ENCODE results near the gene FIGLA. TPM values are rescaled to one million over a fixed set of nuclear protein-coding genes. Genes with fewer than 3 reads are reported as not detected.

FIGLA gene
- total and polyA plus RNA-seq, 2 experiments from 2014 or later, result not detected

GRCh38 chr2:70759446-70759845 is 31.0 kb downstream of the FIGLA start:
- H3K4me3 Mint-ChIP-seq, result no peak overlapping the region
- H3K36me3 ChIP-seq (ENCODE audit: insufficient read depth), result no peaks in the 10 kb centered on the region
- H2AFZ ChIP-seq, result no peak overlapping the region
- peaks cover 7% of the 10 kb centered on the region for H3K27me3 Mint-ChIP-seq (ENCODE audit: insufficient read depth, low read depth, poor library complexity)
- H3K4me1 ChIP-seq (ENCODE audit: insufficient read depth), result peaks cover 45% of the 10 kb centered on the region
- H3K27ac ChIP-seq (ENCODE audit: low read depth), result no peak overlapping the region
- no peaks in the 10 kb centered on the region for H3K9me3 Mint-ChIP-seq
- 0 out of 2 replicates have a peak overlapping the region, but pooled peaks have one; percentile 28 for H3K4me3 ChIP-seq
- peaks cover 8% of the 10 kb centered on the region for H3K36me3 Mint-ChIP-seq (ENCODE audit: low read depth)
- no peaks in the 10 kb centered on the region for H3F3A ChIP-seq (replicated peaks; ENCODE audit: low read depth)
- peaks cover 75% of the 10 kb centered on the region for H4K20me1 ChIP-seq (replicated peaks; ENCODE audit: insufficient read depth)
- ATAC-seq, result no peak
- no peak for TF ChIP-seq ETS1 (IDR thresholded peaks at IDR 0.05)
- TF ChIP-seq ZNF114 (CRISPR knock-in tag; IDR thresholded peaks at IDR 0.05), result no peak
- TF ChIP-seq EZH2 (IDR thresholded peaks at IDR 0.05; ENCODE audit: low read depth, unreplicated experiment), result no peak
- no peak for TF ChIP-seq JUNB (IDR thresholded peaks at IDR 0.05; ENCODE audit: unreplicated experiment)
- no peak for TF ChIP-seq CTCF (conservative IDR thresholded peaks at IDR 0.05; ENCODE audit: low read depth in 2 of 2)
- H3K4me1 Mint-ChIP-seq, result peaks cover 56% of the 10 kb centered on the region
- H3K27me3 ChIP-seq (ENCODE audit: insufficient read depth), result no peaks in the 10 kb centered on the region
- H3K27ac Mint-ChIP-seq, result no peak overlapping the region
- DNase-seq (ENCODE audit: low spot score), result no peak
- peaks cover 100% of the 10 kb centered on the region for H3K79me2 ChIP-seq (replicated peaks; ENCODE audit: insufficient read depth)
- no peaks in the 10 kb centered on the region for H3K9me2 ChIP-seq (ENCODE audit: insufficient read depth)
- H3K4me2 ChIP-seq, result 0 out of 2 replicates have a peak overlapping the region, but pooled peaks have one; percentile 8

- Histone ChIP-seq H3K79me2 (replicated peaks; ENCODE audit: insufficient read depth) (peaks cover 100% of the 10 kb centered on the region), H3K9me2 (ENCODE audit: insufficient read depth) (0 out of 2 replicates have a peak, but pooled peaks cover 3% of the 10 kb centered on the region), H3K4me1 (ENCODE audit: insufficient read depth) (peaks cover 53% of the 10 kb centered on the region), H4K20me1 (replicated peaks; ENCODE audit: insufficient read depth) (peaks cover 81% of the 10 kb centered on the region), H2AFZ (no peak overlapping the region), H3F3A (replicated peaks; ENCODE audit: low read depth) (no peaks in the 10 kb centered on the region), H3K27me3 (ENCODE audit: insufficient read depth) (no peaks in the 10 kb centered on the region), H3K4me2 (no peak overlapping the region), H3K36me3 (ENCODE audit: insufficient read depth) (no peaks in the 10 kb centered on the region), H3K27ac (ENCODE audit: low read depth) (no peak overlapping the region), H3K4me3 (no peak overlapping the region)
- ATAC-seq (no peak), DNase-seq (ENCODE audit: low spot score) (no peak)
- peaks cover 3% of the 10 kb centered on the region for H3K27me3 Mint-ChIP-seq (ENCODE audit: insufficient read depth, low read depth, poor library complexity)
- H3K4me1 Mint-ChIP-seq, result peaks cover 48% of the 10 kb centered on the region
- H3K9me3 Mint-ChIP-seq, result no peaks in the 10 kb centered on the region
- H3K27ac Mint-ChIP-seq, result no peak overlapping the region
- H3K4me3 Mint-ChIP-seq, result no peak overlapping the region
- TF ChIP-seq CREB1 (CRISPR knock-in tag; IDR thresholded peaks at IDR 0.05; ENCODE audit: low read depth), result no peak
- no peak for TF ChIP-seq POLR2AphosphoS5 (IDR thresholded peaks at IDR 0.05; ENCODE audit: low read depth)
- no peak for TF ChIP-seq EZH2phosphoT487 (IDR thresholded peaks at IDR 0.05; ENCODE audit: unreplicated experiment)
- TF ChIP-seq STAT1 (IDR thresholded peaks at IDR 0.05; ENCODE audit: unreplicated experiment), result no peak
- TF ChIP-seq JUNB (IDR thresholded peaks at IDR 0.05; ENCODE audit: unreplicated experiment), result no peak
- no peak for TF ChIP-seq ZNF462 (CRISPR knock-in tag; IDR thresholded peaks at IDR 0.05)
- no peak for TF ChIP-seq ZNF331 (CRISPR knock-in tag; IDR thresholded peaks at IDR 0.05; ENCODE audit: low read depth)
- H3K36me3 Mint-ChIP-seq (ENCODE audit: low read depth), result peaks cover 4% of the 10 kb centered on the region
Measured at GRCh38 chr2:70757966-70758365, 32.5 kb downstream of the FIGLA start.

All from GM23338 (cell line).